NOMO-1 (cell line): ENCODE data around the gene EEF1AKMT4.
"Not testable (repeated sequence)": the region's sequence is repeated elsewhere in the genome, so short reads cannot be mapped to it uniquely, and the experiment has no call there.

Source experiments
- DNase-seq, 2 experiments: peaks; one replicate each; lab custom pipeline; 2025; ENCODE audit not compliant: unreplicated experiment in 2 of 2; lab: John Stamatoyannopoulos, UW

EEF1AKMT4 gene

GRCh38 chr3:184259878-184260723 lies 10.6 kb downstream of the EEF1AKMT4 start:
- DNase-seq = peak; percentile 57

- no peak for DNase-seq
Measured at GRCh38 chr3:184260724-184261269, 11.3 kb downstream of the EEF1AKMT4 start.

- no peak for DNase-seq
Measured at GRCh38 chr3:184261270-184261853, 11.9 kb downstream of the EEF1AKMT4 start, which contains the start of gene CAMK2N2. TSS of gene CAMK2N2 (minus strand) at chr3:184261553. CDS start at chr3:184261285, 268 bp downstream.

- DNase-seq = peak in 1 of 2 experiments; percentile 50
Measured at GRCh38 chr3:184261854-184262763, 12.6 kb downstream of the EEF1AKMT4 start.

- no peak for DNase-seq
Measured at GRCh38 chr3:184262764-184263179, 13.3 kb downstream of the EEF1AKMT4 start.

GRCh38 chr3:184267249-184267648 lies 17.8 kb downstream of the EEF1AKMT4 start:
- not testable (repeated sequence) for DNase-seq

- no peak for DNase-seq
Measured at GRCh38 chr3:184272269-184272668, 22.8 kb downstream of the EEF1AKMT4 start.

GRCh38 chr3:184275381-184275701 lies 25.9 kb downstream of the EEF1AKMT4 start:
- no peak for DNase-seq

- DNase-seq = no peak
Measured at GRCh38 chr3:184275961-184276910, 26.8 kb downstream of the EEF1AKMT4 start, which contains the start of gene ECE2. TSS of gene ECE2 (plus strand) at chr3:184276022. CDS start at chr3:184276154, 132 bp downstream.

- DNase-seq = no peak
Measured at GRCh38 chr3:184277366-184277765, 27.9 kb downstream of the EEF1AKMT4 start.

GRCh38 chr3:184282941-184283340 lies 33.5 kb downstream of the EEF1AKMT4 start:
- DNase-seq = no peak

GRCh38 chr3:184283681-184284080 lies 34.2 kb downstream of the EEF1AKMT4 start:
- DNase-seq = no peak

GRCh38 chr3:184284696-184285095 lies 35.2 kb downstream of the EEF1AKMT4 start:
- DNase-seq = peak; percentile 64 to 66

- peak; percentile 58 to 79 for DNase-seq
Measured at GRCh38 chr3:184289426-184289938, 40.0 kb downstream of the EEF1AKMT4 start.

- no peak for DNase-seq
Measured at GRCh38 chr3:184290331-184290730, 40.9 kb downstream of the EEF1AKMT4 start.

- DNase-seq = no peak
Measured at GRCh38 chr3:184291044-184291737, 41.7 kb downstream of the EEF1AKMT4 start.

- DNase-seq = no peak
Measured at GRCh38 chr3:184291738-184292445, 42.4 kb downstream of the EEF1AKMT4 start.

- no peak for DNase-seq
Measured at GRCh38 chr3:184295771-184296170, 46.3 kb downstream of the EEF1AKMT4 start.
